SJCRH30 (cell line): ENCODE results near the gene TOLLIP. TPM values are rescaled to one million over a fixed set of nuclear protein-coding genes. Genes with fewer than 3 reads are reported as not detected.

Source experiments
- DNase-seq, 2 experiments: peaks; one replicate each; pipeline ENCODE4 v3.0.0-alpha.2; 2015 to 2020
- H3K27ac ChIP-seq: fragments of 250-450 bp; sonication (Bioruptor Pico); 2 replicates; pipeline ENCODE4 v1.5.1; 2020; ENCODE audit warnings: mild to moderate bottlenecking, moderate library complexity
- H3K27me3 ChIP-seq: fragments of 250-450 bp; sonication (Bioruptor Pico); 2 replicates; pipeline ENCODE4 v1.5.1; 2020; ENCODE audit warnings: mild to moderate bottlenecking, moderate library complexity
- H3K36me3 ChIP-seq: fragments of 250-450 bp; sonication (Bioruptor Pico); 2 replicates; pipeline ENCODE4 v1.5.1; 2020; ENCODE audit warnings: mild to moderate bottlenecking, moderate library complexity
- H3K4me1 ChIP-seq: fragments of 250-450 bp; sonication (Bioruptor Pico); 2 replicates; pipeline ENCODE4 v1.5.1; 2020; ENCODE audit warnings: mild to moderate bottlenecking, moderate library complexity
- H3K4me3 ChIP-seq: fragments of 250-450 bp; sonication (Bioruptor Pico); 2 replicates; pipeline ENCODE4 v1.5.1; 2020; ENCODE audit warnings: mild to moderate bottlenecking, moderate library complexity
- H3K9me3 ChIP-seq: fragments of 250-450 bp; sonication (Bioruptor Pico); replicated peaks from 2 replicates; pipeline ENCODE4 v1.5.1; 2020; ENCODE audit warnings: mild to moderate bottlenecking, moderate library complexity
- total RNA-seq: library from RNA; depleted of rRNA; stranded (reverse); fragments of >200 nt; shearing (Covaris generic); gene quantifications from 2 replicates; pipeline ENCODE4 v1.2.3, GENCODE V29; 2014

Gene TOLLIP
- total RNA-seq, 1 experiment from 2014 or later: 20.5 TPM

- DNase-seq: no peak
Observed at GRCh38 chr11:1231396-1232020, 77.9 kb downstream of the TOLLIP start.

GRCh38 chr11:1230456-1231395 is 78.7 kb downstream of the TOLLIP start:
- H3K27me3 ChIP-seq: peaks cover 10% of the 10 kb centered on the region; the same call in 1 of the 2 replicates
- no peak for DNase-seq
- H3K36me3 ChIP-seq: no peaks in the 10 kb centered on the region
- H3K4me1 ChIP-seq: no peaks in the 10 kb centered on the region
- no peaks in the 10 kb centered on the region for H3K9me3 ChIP-seq
- no peak overlapping the region for H3K4me3 ChIP-seq
- no peak overlapping the region for H3K27ac ChIP-seq

More at GRCh38 chr11:1231396-1232020, 77.9 kb downstream of the TOLLIP start:
- no peak overlapping the region for H3K27ac ChIP-seq
- H3K4me1 ChIP-seq: no peaks in the 10 kb centered on the region
- H3K9me3 ChIP-seq: no peaks in the 10 kb centered on the region
- no peak overlapping the region for H3K4me3 ChIP-seq
- no peaks in the 10 kb centered on the region for H3K36me3 ChIP-seq
- 0 out of 2 replicates have a peak, but pooled peaks cover 6% of the 10 kb centered on the region for H3K27me3 ChIP-seq

GRCh38 chr11:1230121-1230455 is 79.3 kb downstream of the TOLLIP start:
- DNase-seq: no peak
- Histone ChIP-seq H3K36me3 (no peaks in the 10 kb centered on the region), H3K4me3 (no peak overlapping the region), H3K4me1 (no peaks in the 10 kb centered on the region), H3K27me3 (peaks cover 13% of the 10 kb centered on the region; the same call in 1 of the 2 replicates), H3K9me3 (no peaks in the 10 kb centered on the region), H3K27ac (no peak overlapping the region)

- no peak for DNase-seq
- Histone ChIP-seq H3K4me1 (no peaks in the 10 kb centered on the region), H3K27ac (no peak overlapping the region), H3K27me3 (peaks cover 13% of the 10 kb centered on the region; the same call in 1 of the 2 replicates), H3K36me3 (no peaks in the 10 kb centered on the region), H3K4me3 (no peak overlapping the region), H3K9me3 (no peaks in the 10 kb centered on the region)
Observed at GRCh38 chr11:1229471-1230120, 79.8 kb downstream of the TOLLIP start.

- DNase-seq: no peak
- Histone ChIP-seq H3K36me3 (no peaks in the 10 kb centered on the region), H3K4me3 (no peak overlapping the region), H3K4me1 (no peaks in the 10 kb centered on the region), H3K27ac (no peak overlapping the region), H3K9me3 (no peaks in the 10 kb centered on the region), H3K27me3 (peaks cover 13% of the 10 kb centered on the region; the same call in 1 of the 2 replicates)
Observed at GRCh38 chr11:1228921-1229451, 80.4 kb downstream of the TOLLIP start.

- H3K27ac ChIP-seq: no peak overlapping the region
- H3K4me3 ChIP-seq: no peak overlapping the region
- H3K4me1 ChIP-seq: no peaks in the 10 kb centered on the region
- no peaks in the 10 kb centered on the region for H3K9me3 ChIP-seq
- no peak for DNase-seq
- no peaks in the 10 kb centered on the region for H3K36me3 ChIP-seq
- H3K27me3 ChIP-seq: peaks cover 13% of the 10 kb centered on the region; the same call in 1 of the 2 replicates
Observed at GRCh38 chr11:1228101-1228821, 81.2 kb downstream of the TOLLIP start.

- H3K4me3 ChIP-seq: no peak overlapping the region
- no peak for DNase-seq
- peaks cover 13% of the 10 kb centered on the region; the same call in 1 of the 2 replicates for H3K27me3 ChIP-seq
- no peaks in the 10 kb centered on the region for H3K4me1 ChIP-seq
- no peaks in the 10 kb centered on the region for H3K36me3 ChIP-seq
- no peaks in the 10 kb centered on the region for H3K9me3 ChIP-seq
- no peak overlapping the region for H3K27ac ChIP-seq
Observed at GRCh38 chr11:1227551-1228100, 81.8 kb downstream of the TOLLIP start.

- H3K27ac ChIP-seq: no peak overlapping the region
- no peak for DNase-seq
- H3K36me3 ChIP-seq: no peaks in the 10 kb centered on the region
- peaks cover 13% of the 10 kb centered on the region; the same call in 1 of the 2 replicates for H3K27me3 ChIP-seq
- no peaks in the 10 kb centered on the region for H3K9me3 ChIP-seq
- H3K4me3 ChIP-seq: no peak overlapping the region
- H3K4me1 ChIP-seq: no peaks in the 10 kb centered on the region
Observed at GRCh38 chr11:1226986-1227550, 82.4 kb downstream of the TOLLIP start.

GRCh38 chr11:1226226-1226985 is 83.0 kb downstream of the TOLLIP start:
- DNase-seq: no peak
- no peak overlapping the region for H3K27ac ChIP-seq
- H3K9me3 ChIP-seq: no peaks in the 10 kb centered on the region
- H3K4me1 ChIP-seq: no peaks in the 10 kb centered on the region
- H3K27me3 ChIP-seq: peaks cover 18% of the 10 kb centered on the region; the same call in 1 of the 2 replicates
- no peak overlapping the region for H3K4me3 ChIP-seq
- no peaks in the 10 kb centered on the region for H3K36me3 ChIP-seq

- Histone ChIP-seq H3K9me3 (no peaks in the 10 kb centered on the region), H3K27me3 (peaks cover 22% of the 10 kb centered on the region; the same call in 1 of the 2 replicates)
- no peak for DNase-seq
Observed at GRCh38 chr11:1225386-1226225, 83.8 kb downstream of the TOLLIP start.

GRCh38 chr11:1224491-1225385 is 84.7 kb downstream of the TOLLIP start:
- Histone ChIP-seq H3K36me3 (no peaks in the 10 kb centered on the region), H3K4me1 (no peaks in the 10 kb centered on the region), H3K27me3 (peaks cover 20% of the 10 kb centered on the region; the same call in 1 of the 2 replicates), H3K9me3 (no peaks in the 10 kb centered on the region), H3K27ac (no peak overlapping the region), H3K4me3 (no peak overlapping the region)
- DNase-seq: no peak

More at GRCh38 chr11:1225386-1226225, 83.8 kb downstream of the TOLLIP start:
- Histone ChIP-seq H3K36me3 (no peaks in the 10 kb centered on the region), H3K27ac (no peak overlapping the region), H3K4me3 (no peak overlapping the region), H3K4me1 (no peaks in the 10 kb centered on the region)
